GM21381 (cell line): ENCODE data around the gene STRN3.
"Not testable (repeated sequence)": the region's sequence is repeated elsewhere in the genome, so short reads cannot be mapped to it uniquely, and the experiment has no call there.

Source experiments
- ATAC-seq: cut with Tn5 transposase; IDR thresholded peaks from one replicate; pipeline ENCODE4 v1.9.1; 2021; ENCODE audit warnings: mild to moderate bottlenecking, moderate library complexity; ENCODE audit not compliant: unreplicated experiment

Gene STRN3

DNA sequence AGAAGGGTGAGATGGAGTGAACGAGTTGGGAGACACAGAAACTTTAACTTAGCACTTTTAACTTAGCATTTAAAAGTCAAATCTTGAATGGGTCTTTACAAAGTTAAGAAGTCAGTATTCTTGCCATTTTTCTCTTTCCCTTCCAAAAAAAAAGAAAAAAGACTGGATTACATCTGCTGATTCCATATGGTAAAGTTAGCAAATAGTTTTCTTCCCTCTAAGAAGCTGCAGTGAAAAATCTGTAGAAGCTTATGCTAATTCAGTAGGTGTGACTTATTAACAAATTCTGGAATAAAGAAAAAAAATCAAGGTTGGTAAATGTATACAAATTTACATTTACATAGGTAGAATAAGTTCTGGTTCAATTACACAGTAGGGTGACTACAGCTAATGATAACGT is 100.9 kb downstream of the STRN3 start:
- no peak for ATAC-seq

DNA sequence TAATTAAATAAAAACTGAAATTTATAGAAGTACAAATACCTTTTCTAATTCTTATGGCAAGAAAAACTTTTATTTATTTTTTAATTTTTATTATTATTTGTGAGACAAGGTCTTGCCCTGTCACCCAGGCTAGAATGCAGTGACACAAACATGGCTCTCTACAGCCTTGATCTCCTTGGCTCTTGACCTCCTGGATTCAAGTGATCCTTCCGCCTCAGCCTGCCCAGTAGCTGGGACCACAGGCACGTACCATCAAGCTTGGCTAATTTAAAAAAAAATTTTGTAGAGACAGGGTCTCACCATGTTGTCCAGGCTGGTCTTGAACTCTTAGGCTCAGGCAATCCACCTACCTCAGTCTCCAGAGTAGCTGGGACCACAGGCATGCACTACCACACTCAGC is 104.4 kb downstream of the STRN3 start:
- no peak for ATAC-seq

DNA sequence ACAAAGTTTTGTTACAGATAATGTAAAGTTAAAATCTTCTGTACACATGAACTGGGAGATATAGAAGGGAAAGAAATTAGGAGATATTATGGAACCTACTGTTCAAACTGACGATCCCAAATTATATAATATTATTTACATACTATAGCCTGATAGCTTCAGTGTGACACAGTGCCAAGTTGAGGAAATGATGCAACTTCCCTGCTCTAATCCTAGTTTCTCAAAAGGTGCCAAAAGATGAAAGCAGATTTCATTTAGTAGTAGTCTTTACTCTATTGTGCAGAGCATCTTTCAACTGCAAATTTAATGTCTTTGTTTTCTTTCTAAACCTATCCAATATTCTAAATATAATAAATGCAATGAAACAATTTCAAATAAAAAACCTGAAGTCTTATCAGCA is 104.9 kb downstream of the STRN3 start:
- ATAC-seq = no peak

DNA sequence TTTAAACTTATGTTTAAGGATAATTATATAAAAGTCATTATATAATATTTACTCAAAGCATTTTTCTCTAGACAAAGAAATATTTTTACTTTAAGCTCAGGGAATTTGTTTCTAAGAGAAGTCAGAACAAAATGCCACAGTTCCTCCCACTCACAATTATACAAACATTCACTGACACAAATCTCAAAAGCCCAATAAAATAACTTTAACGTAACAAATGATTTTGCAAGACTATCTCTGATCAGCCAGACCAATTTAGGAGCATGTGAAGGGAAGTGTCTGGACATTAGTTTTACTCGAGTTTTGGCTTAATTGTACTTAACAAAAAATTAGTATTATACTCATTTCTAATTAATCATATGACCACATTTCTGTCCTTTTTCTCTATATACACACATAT is 110.6 kb downstream of the STRN3 start:
- ATAC-seq = no peak

DNA sequence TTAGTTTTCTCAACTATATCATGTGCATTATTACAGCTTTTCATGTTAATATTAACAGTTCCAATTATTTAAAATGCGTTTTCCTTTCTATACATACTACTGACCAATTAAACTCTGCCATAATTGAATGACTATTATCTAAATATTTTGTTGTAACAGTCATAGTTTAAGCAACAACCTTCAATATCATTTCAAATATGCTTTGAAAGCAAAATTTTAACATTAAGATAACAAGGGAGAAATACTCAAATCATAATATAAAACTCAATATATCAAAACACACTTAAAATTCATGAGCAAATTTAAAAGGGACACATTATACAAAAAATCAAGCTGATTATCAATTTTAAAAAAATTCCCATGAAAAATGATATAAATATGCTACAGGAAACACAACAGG is 111.4 kb downstream of the STRN3 start:
- ATAC-seq = no peak

DNA sequence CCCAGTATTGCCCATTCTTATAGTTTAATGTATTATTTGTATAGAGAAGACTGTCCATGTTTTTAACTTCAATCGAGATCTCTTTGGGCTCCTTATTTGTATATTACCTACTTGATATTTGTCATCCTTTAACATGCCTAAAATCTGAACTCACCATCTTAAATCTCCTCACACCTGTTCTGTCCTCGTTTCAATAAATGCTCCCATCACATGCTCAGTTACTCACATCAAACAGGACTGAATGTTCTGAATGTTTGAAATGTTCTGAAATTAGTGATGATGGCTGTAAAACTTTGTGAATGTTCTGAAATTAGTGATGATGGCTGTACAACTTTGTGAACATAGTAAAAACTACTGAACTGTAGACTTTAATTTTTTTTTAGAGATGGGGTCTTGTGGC is 117.4 kb downstream of the STRN3 start:
- ATAC-seq = no peak

DNA sequence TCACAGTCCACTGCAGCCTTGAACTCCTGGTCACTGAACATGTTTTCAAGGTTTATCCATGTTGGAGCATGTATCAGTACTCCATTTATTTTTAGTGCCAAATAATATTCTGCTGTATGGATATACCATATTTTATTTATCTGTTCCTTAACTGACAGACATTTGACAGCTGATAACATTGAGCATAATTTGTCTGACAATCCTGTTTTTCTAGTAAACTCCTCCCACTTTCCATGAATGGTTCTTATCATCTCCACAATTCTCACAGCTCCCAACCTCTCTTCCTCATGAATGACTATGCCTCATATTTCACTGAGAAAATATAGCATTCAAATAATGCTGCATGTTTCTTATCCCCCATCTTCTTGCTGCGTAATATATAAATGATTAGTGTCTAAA is 118.5 kb downstream of the STRN3 start:
- ATAC-seq = no peak

DNA sequence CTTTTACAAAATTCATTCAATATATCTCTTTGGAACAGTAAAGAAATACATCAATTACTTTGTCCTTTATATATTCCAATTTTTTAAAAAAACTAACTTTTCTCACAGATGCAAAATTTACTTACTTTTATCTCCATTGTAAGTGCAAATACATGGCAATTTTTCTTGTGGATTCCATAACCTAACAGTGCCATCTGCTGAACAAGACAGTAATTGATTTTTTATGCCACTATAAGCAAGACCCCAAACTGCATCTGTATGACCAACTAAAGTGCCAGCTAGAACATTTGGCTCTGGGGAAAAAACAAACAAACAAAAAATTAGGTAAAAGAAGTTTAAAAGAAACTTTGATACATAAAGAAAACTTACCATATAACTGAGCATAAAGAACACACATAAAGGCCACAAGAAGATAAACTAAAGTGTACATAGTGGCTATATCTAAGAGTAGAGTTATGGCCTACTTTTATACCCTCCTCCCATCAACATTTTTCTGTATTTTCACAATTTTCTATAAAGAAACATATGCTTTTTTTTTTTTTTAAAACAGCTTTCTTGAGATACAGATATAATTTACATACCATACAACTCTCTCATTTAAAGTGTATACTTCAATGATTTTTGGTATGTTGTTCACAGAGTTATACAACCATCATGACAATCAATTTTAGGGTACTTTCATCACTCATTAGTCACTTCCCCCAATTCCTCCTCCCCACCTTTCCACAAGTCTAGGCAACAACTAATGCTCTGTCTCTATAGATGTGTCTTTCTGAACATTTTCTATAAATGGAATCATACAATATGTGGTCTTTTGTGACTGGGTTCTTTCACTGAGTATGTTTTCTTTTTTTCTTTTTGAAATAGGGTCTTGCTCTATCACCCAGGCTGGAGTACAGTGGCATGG is 119.2 kb downstream of the STRN3 start:
- ATAC-seq = no peak

DNA sequence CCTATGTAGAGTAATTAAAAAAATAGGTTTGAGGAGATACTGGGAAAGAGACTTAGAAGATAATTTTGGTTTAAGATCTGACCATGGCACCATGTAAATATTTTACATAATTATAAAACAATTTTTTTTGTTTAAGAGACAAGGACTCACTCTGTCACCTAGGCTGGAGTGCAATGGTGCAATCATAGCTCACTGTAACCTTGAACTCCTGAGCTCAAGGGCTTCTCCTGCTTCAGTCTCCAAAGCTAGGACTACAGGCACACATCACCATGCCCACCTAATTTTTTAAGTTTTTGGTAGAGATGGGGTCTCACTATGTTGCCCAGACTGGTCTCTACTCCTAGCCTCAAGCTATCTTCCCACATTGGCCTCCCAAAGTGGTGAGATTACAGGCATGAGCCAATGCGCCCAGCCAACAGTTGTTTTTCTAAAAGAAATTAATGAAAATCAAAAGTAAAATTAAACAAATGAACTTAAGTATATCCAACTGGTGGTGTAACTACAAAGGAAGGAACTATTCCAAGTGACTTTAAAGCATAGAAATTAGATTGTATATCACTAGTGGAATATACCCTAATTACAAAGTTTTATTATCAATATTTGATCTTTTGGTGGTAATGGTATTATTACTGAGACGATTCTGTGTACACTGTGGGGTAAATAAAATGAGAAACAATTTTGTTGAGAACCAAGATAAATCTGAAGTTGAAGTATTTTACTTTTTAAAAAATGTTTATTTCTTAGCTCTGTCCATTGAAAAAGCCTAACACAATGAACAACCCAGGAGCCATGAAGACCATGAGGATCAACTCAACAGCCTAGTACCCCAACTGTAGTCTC is 122.7 kb downstream of the STRN3 start:
- no peak for ATAC-seq

DNA sequence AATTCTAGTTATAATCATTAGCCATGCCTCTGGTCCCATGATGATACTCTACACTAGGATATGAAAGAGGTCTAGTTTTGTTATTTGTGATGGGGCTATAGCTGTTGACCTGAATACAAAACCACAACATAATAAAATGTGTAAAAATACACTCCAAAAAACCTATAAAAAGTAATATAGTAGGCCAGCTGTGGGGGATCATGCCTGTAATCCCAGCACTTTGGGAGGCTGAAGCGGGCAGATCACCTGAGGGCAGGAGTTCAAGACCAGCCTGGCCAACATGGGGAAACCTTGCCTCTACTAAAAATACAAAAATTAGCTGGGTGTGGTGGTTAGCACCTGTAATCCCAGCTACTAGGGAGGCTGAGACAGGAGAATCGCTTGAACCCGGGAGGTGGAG is 129.1 kb downstream of the STRN3 start:
- not testable (repeated sequence) for ATAC-seq

DNA sequence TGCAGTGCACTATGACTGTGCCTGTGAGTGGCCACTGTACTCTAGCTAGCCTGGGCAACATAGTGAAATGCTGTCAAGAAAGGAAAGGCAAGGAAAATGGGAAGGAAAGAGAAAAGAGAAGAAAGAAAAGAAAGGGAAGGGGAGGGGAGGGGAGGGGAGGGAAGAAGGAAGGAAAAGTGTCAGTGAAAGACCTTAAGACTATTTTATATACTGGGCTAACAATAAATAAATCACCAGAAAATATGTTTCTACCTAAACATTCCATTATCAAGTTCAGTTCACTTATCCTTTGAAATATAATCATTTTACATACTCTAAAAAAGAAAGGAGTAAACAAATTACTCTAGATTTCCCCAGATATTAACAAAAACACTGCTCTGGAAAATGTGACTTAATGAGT is 129.7 kb downstream of the STRN3 start:
- ATAC-seq = no peak

DNA sequence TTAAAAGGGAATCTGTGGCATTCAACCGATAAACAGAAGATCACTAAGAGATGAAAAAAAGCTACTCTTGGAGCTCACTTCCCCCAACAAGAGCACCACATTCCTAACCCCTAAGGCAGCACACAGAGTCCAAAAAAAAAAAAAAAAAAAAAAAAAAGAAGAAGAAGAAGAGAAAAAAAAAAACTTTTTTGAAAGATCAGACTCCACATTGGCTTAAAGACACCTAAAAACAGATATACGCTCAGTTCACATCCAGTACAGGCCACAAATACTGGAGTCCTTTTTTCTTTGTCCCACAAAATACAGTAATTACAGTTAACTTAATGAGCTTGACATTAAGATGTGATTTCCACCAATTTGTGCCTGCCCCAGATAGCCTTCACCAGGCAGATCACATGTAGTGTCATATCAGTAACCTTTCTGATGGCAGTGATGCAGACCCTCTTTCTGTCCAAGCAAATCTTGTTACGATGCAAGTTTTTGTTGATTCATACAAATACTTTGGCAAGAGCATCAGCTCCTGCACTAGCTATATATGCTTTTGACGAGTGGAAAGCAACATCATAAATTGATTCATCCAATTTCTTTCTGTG is 131.2 kb downstream of the STRN3 start:
- ATAC-seq = no peak

DNA sequence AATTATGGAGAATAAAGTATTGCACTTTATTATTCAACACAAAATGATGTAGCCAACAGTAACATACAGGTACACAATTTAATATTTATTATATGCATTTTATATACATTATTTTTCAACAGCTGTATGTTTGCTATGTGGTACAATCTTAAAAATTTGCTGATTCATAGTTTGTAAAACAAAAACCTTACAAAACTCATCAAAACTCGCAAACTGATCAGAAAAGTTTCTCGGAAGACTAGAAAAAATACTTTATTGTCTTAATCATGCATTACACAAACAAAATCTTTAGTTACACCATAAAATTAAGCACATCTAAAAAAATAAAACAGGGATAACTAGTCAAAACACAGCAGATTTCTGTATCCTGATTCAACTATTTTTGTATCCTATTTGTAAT is 132.4 kb downstream of the STRN3 start:
- ATAC-seq = no peak

DNA sequence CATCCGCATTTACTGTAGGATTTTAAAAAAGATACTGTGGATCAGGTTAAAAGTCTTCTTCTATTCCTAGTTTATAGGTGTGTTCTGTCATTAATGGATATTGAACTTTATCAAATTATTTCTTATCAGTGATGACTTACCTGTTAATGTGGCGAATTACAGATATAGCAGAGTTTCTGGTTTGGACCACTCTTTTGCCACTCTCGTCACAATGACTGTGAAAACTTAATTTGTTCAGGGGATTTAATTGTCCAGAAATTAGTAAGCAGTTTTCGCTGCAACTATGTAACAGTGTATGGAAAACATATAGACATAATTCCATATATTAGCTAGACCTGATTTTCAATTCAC is 137.0 kb downstream of the STRN3 start:
- ATAC-seq = no peak

DNA sequence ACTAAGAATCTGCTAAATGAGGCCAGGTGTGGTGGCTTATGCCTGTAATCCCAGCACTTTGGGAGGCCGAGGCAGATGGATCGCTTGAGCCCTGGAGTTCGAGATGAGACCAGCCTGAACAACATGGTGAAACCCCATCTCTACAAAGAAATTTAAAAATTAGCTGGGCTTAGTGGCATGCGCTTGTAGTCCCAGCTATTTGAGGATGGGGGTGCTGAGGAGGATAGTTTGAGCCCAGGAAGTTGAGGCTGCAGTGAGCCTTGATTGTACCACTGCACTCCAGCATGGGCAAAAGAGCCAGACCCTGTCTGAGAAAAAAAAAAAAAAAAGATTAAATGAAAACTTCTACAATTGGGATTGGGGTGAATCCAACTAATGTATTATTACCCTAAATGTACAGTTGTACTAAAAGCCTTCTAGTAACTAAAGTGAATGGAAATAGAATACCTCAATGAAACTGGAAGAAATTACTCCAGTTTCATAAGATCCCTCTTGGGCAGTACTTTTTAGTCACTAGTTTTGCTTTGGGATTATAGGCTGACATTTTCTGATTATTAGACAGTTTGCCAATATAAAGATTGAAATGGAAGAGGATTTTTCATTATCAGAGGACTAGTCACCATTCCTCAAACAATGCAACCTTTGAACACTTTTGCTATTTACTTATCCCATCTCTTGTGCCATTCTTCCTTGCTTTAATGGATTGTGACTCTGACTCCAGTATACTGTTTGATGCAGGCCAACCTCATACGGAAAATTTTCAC is 137.5 kb downstream of the STRN3 start:
- no peak for ATAC-seq

DNA sequence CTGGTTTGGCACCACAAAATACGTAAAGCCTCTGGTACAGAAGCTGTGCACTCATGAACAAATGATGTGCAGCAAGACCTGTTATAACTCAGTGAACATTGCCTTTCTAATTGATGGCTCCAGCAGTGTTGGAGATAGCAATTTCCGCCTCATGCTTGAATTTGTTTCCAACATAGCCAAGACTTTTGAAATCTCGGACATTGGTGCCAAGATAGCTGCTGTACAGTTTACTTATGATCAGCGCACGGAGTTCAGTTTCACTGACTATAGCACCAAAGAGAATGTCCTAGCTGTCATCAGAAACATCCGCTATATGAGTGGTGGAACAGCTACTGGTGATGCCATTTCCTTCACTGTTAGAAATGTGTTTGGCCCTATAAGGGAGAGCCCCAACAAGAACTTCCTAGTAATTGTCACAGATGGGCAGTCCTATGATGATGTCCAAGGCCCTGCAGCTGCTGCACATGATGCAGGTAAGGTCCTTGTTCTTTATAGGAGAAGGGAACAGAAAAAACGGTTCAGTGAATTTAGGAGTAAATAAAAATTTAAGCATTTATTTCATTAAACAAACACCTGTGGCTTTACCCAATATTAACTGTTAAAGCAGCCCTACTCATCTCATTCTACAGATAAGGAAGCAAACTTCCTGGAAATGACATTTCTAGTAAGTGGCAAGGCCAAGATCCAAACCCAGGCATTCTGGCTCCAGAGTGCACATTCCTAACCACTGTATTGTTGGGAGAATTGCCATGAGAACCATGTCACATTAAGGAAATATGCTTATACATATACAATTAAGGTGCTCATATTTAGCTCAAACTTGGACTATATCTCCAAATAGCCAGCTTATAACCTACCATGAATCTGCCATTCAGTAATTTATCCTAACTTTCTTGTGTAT is 140.1 kb downstream of the STRN3 start:
- ATAC-seq = no peak

DNA sequence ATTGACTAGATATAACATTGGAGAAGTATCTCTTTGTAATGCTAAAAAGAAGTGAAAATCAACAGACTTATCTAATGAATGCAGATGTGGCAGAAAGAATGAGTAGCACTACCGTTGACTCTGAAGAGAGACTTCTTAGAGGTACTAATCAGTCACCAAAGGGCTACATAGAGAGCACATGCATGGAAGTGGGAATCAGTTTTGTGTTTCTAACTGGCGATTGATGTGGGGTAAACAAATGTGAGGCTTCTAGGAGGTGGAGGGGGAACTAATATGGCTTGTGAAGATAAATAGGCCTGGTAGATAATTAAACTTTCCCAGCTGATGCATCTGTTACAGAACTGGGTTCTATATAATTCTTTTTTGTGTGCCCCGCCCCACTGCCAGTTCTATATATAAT is 141.3 kb downstream of the STRN3 start:
- no peak for ATAC-seq

DNA sequence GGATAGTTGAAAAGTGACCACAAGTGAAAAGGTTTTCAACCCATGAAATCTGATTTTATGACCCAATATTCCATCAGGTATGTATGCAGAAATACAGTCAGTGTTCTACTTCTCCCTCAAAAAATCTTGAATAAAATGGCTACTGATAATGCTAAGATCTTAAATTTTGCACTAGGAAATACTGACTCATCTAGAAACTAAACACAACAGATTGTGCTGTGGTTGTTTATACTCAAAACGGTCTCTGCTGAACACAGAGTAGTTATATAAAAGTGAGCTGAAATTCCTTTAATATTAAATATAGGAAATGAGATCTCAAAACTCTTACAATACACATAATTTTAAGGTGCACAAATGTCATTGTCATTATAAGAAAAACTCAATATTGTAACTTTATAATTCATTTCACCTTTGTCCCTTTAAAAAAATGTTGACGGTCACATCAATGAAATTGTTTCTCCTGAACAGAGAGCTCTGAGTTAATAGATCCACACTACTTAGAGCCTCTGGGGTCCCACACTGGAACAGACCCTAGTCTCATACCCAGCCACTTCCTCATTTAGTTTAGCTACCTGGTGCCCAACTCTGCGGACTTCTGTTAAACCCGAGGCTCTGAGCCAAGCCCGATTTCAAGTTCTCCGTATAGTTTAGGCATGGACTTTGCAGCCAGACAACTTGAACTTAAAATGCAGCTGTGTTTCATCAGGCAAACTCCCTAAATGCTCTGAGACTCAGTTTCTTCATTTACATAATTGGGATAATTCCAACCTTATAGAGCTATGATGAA is 142.5 kb downstream of the STRN3 start:
- ATAC-seq = no peak

DNA sequence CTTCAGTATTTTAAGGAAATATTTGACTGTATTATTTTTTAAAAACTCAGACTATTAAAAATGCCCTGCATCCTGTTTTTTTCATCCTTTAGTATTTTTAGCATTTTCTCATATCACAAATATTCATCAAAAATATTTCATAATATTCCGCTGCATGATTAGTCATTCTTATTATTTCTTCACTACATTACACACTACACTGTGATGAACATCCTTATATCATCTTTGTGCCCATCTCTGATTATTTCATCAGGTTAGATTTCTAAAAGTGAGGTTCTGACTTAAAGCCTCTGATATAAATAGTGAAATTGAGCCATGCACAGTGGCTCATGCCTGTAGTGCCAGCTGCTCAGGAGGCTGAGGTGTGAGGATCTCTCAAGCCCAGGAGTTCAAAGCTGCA is 143.7 kb downstream of the STRN3 start:
- ATAC-seq = no peak
